Upper lobe of left lung (tissue), 6 donors: ENCODE results near the gene SLC43A3. TPM values are rescaled to one million over a fixed set of nuclear protein-coding genes. Genes with fewer than 3 reads are reported as not detected.

Experiments used
- ATAC-seq, 2 donors: fragments of 200-7000 bp; cut with Tn5 transposase; one replicate each; pipeline ENCODE4 v1.9.1; 2022; ENCODE audit warnings: mild to moderate bottlenecking in 2 of 2, moderate library complexity in 2 of 2; ENCODE audit not compliant: low FRiP score in 2 of 2
- DNase-seq, 2 donors: peaks; one replicate each; pipeline ENCODE4 v3.0.0-alpha.2; 2019 to 2020
- H3K27ac ChIP-seq, 4 donors: fragments of 200-600 bp; sonication (generic); one replicate each; pipeline ENCODE4 v1.5.1; 2016 to 2019
- H3K27me3 ChIP-seq, 4 donors: fragments of 200-600 bp; sonication (generic); one replicate each; pipeline ENCODE4 v1.5.1; 2017 to 2019
- H3K36me3 ChIP-seq, 4 donors: fragments of 200-600 bp; sonication (generic); one replicate each; pipeline ENCODE4 v1.5.1; 2016 to 2019
- H3K4me1 ChIP-seq, 4 donors: fragments of 200-600 bp; sonication (generic); one replicate each; pipeline ENCODE4 v1.5.1; 2018 to 2019
- H3K4me3 ChIP-seq, 4 donors: fragments of 200-600 bp; sonication (generic); one replicate each; pipeline ENCODE4 v1.5.1; 2017 to 2019; ENCODE audit warnings: mild to moderate bottlenecking in 2 of 4, moderate library complexity in 1 of 4
- H3K9me3 ChIP-seq, 4 donors: fragments of 200-600 bp; sonication (generic); one replicate each; pipeline ENCODE4 v1.5.1; 2018 to 2019
- CTCF ChIP-seq, 6 experiments: fragments of 450-650 bp in 4 of 6; fragments of 200-600 bp in 2 of 6; sonication (generic) in 2 of 6; IDR thresholded peaks; one replicate each; pipeline ENCODE4 v1.5.1; 2016 to 2019; ENCODE audit warnings: antibody characterized with exemption in 6 of 6
- EP300 ChIP-seq, 4 donors: sonication (generic); formaldehyde crosslinking; IDR thresholded peaks; one replicate each; pipeline ENCODE4 v1.5.1; 2017; ENCODE audit warnings: antibody characterized with exemption in 4 of 4, control low read depth in 2 of 4
- POLR2A ChIP-seq, 4 donors: fragments of 450-650 bp; IDR thresholded peaks; one replicate each; pipeline ENCODE4 v1.5.1; 2016 to 2017; ENCODE audit warnings: antibody characterized with exemption in 4 of 4, mild to moderate bottlenecking in 2 of 4
- POLR2AphosphoS5 ChIP-seq, 2 donors: sonication (generic); formaldehyde crosslinking; IDR thresholded peaks; one replicate each; pipeline ENCODE4 v1.5.1; 2017; ENCODE audit warnings: antibody characterized with exemption in 2 of 2
- WGBS, 2 donors: methylation state at CpG; one replicate each; pipeline ENCODE4 v1.1.5; 2017 to 2018; 5-methylcytosine and 5-hydroxymethylcytosine counted together
- total RNA-seq, 6 donors: library from RNA; depleted of rRNA in 4 of 6; stranded (reverse); fragments of >200 nt in 4 of 6; gene quantifications; one replicate each; pipeline versions ENCODE4 v1.1.0 to v1.2.1, GENCODE V29; 2016 to 2021
- donor health status: DM: no; HTN: no; CAD: no; lungs with moderate emphysema.
- donor health status: DM: no; HTN: yes; CAD: no; lungs with severe emphysema.

The SLC43A3 gene
- total RNA-seq, 6 donors from 2014 or later: 61.6 to 177 (median 118) TPM

GRCh38 chr11:57468276-57468675 is 41.4 kb upstream of the SLC43A3 start:
- Histone ChIP-seq H3K27ac (no peak overlapping the region), H3K4me1 (no peaks in the 10 kb centered on the region), H3K4me3 (no peak overlapping the region), H3K27me3 (no peaks in the 10 kb centered on the region), H3K36me3 (no peaks in the 10 kb centered on the region), H3K9me3 (no peaks in the 10 kb centered on the region)
- TF ChIP-seq POLR2AphosphoS5 (IDR thresholded peaks at IDR 0.05): no peak
- TF ChIP-seq EP300 (IDR thresholded peaks at IDR 0.05): no peak
- 68 to 69% methylated on average over 4 of the region's 4 CpGs for WGBS, 2 donors
- no peak for ATAC-seq
- no peak for DNase-seq

GRCh38 chr11:57467508-57468157 is 40.7 kb upstream of the SLC43A3 start:
- Histone ChIP-seq H3K27me3 (no peaks in the 10 kb centered on the region), H3K4me1 (no peaks in the 10 kb centered on the region), H3K27ac (no peak overlapping the region), H3K4me3 (no peak overlapping the region), H3K36me3 (no peaks in the 10 kb centered on the region), H3K9me3 (no peaks in the 10 kb centered on the region)
- peak in 1 of 2 donors; percentile 73 for DNase-seq
- no peak for ATAC-seq
- WGBS, 2 donors: 65 to 81% methylated on average over 20 to 23 of the region's 23 CpGs
- TF ChIP-seq POLR2A (IDR thresholded peaks at IDR 0.05): no peak
- no peak for TF ChIP-seq CTCF (IDR thresholded peaks at IDR 0.05)
- TF ChIP-seq EP300 (IDR thresholded peaks at IDR 0.05): no peak
- TF ChIP-seq POLR2AphosphoS5 (IDR thresholded peaks at IDR 0.05): no peak

- TF ChIP-seq EP300 (IDR thresholded peaks at IDR 0.05) (no peak), POLR2AphosphoS5 (IDR thresholded peaks at IDR 0.05) (no peak), CTCF (IDR thresholded peaks at IDR 0.05) (no peak), POLR2A (IDR thresholded peaks at IDR 0.05) (no peak)
- Histone ChIP-seq H3K4me3 (no peak overlapping the region), H3K27me3 (no peaks in the 10 kb centered on the region), H3K4me1 (no peaks in the 10 kb centered on the region), H3K9me3 (no peaks in the 10 kb centered on the region), H3K27ac (no peak overlapping the region), H3K36me3 (no peaks in the 10 kb centered on the region)
- 56 to 61% methylated on average over 4 of the region's 4 CpGs for WGBS, 2 donors
- no peak for DNase-seq
- ATAC-seq: no peak
Measured at GRCh38 chr11:57466680-57467079, 39.8 kb upstream of the SLC43A3 start.

GRCh38 chr11:57464539-57465181 is 37.7 kb upstream of the SLC43A3 start:
- peaks cover 13 to 16% (median 15%) of the 10 kb centered on the region in 4 donors for H3K4me1 ChIP-seq
- ATAC-seq: no peak
- DNase-seq: peak in 1 of 2 donors; percentile 79
- TF ChIP-seq POLR2AphosphoS5 (IDR thresholded peaks at IDR 0.05) (no peak), EP300 (IDR thresholded peaks at IDR 0.05) (no peak), CTCF (IDR thresholded peaks at IDR 0.05) (no peak), POLR2A (IDR thresholded peaks at IDR 0.05) (no peak)
- H3K27me3 ChIP-seq: peaks cover 0 to 17% (median 7%) of the 10 kb centered on the region in 4 donors
- H3K4me3 ChIP-seq: no peak overlapping the region
- H3K9me3 ChIP-seq: no peaks in the 10 kb centered on the region
- no peaks in the 10 kb centered on the region for H3K36me3 ChIP-seq
- WGBS, 2 donors: 61 to 69% methylated on average over 27 to 30 of the region's 30 CpGs
- H3K27ac ChIP-seq: no peak overlapping the region

GRCh38 chr11:57463671-57464538 is 37.0 kb upstream of the SLC43A3 start:
- Histone ChIP-seq H3K27me3 (peaks cover 0 to 24% (median 11%) of the 10 kb centered on the region in 4 donors), H3K9me3 (no peaks in the 10 kb centered on the region), H3K36me3 (no peaks in the 10 kb centered on the region), H3K4me3 (no peak overlapping the region), H3K27ac (no peak overlapping the region), H3K4me1 (peaks cover 20 to 24% (median 22%) of the 10 kb centered on the region in 4 donors)
- TF ChIP-seq CTCF (IDR thresholded peaks at IDR 0.05) (no peak), EP300 (IDR thresholded peaks at IDR 0.05) (no peak), POLR2AphosphoS5 (IDR thresholded peaks at IDR 0.05) (no peak), POLR2A (IDR thresholded peaks at IDR 0.05) (no peak)
- DNase-seq (no peak), ATAC-seq (no peak)
- 70 to 78% methylated on average over 11 to 14 of the region's 14 CpGs for WGBS, 2 donors
